Liver (tissue), 9 donors: ENCODE data around the gene SLC7A14. TPM values are rescaled to one million over a fixed set of nuclear protein-coding genes. Genes with fewer than 3 reads are reported as not detected.

Experiments used
- DNase-seq: peaks from one replicate; pipeline ENCODE4 v3.0.0-alpha.2; 2017; ENCODE audit warnings: low spot score
- H3K27ac ChIP-seq, 2 donors: one replicate each; pipeline ENCODE4 v1.7.0; 2013; ENCODE audit warnings: inconsistent platforms in 2 of 2, low read length in 2 of 2, control low read depth in 1 of 2, low read depth in 1 of 2, mild to moderate bottlenecking in 1 of 2
- H3K27me3 ChIP-seq, 4 donors: one replicate each; pipeline versions ENCODE4 v1.6.1 to v1.7.0; 2013; ENCODE audit warnings: low read length in 3 of 4, inconsistent platforms in 1 of 4, mild to moderate bottlenecking in 1 of 4, moderate library complexity in 1 of 4; ENCODE audit not compliant: control insufficient read depth in 4 of 4, insufficient read depth in 4 of 4
- H3K36me3 ChIP-seq, 4 donors: one replicate each; pipeline versions ENCODE4 v1.6.1 to v1.7.0; 2013; ENCODE audit warnings: low read length in 3 of 4, mild to moderate bottlenecking in 3 of 4, low read depth in 1 of 4, moderate library complexity in 1 of 4; ENCODE audit not compliant: control insufficient read depth in 4 of 4, insufficient read depth in 3 of 4
- H3K4me1 ChIP-seq, 4 donors: one replicate each; pipeline versions ENCODE4 v1.6.1 to v1.7.0; 2013; ENCODE audit warnings: low read length in 3 of 4, mild to moderate bottlenecking in 3 of 4, moderate library complexity in 1 of 4; ENCODE audit not compliant: control insufficient read depth in 4 of 4, insufficient read depth in 4 of 4
- H3K4me3 ChIP-seq, 3 donors: one replicate each; pipeline versions ENCODE4 v1.6.1 to v1.7.0; 2013; ENCODE audit warnings: low read length in 3 of 3, control low read depth in 1 of 3, low read depth in 1 of 3, mild to moderate bottlenecking in 1 of 3
- H3K9ac ChIP-seq, 2 donors: one replicate each; pipeline ENCODE4 v1.7.0; 2013; ENCODE audit warnings: low read length in 2 of 2, mild to moderate bottlenecking in 2 of 2, moderate library complexity in 2 of 2, control low read depth in 1 of 2, low read depth in 1 of 2
- H3K9me3 ChIP-seq, 4 donors: one replicate each; pipeline versions ENCODE4 v1.6.1 to v1.7.0; 2013; ENCODE audit warnings: low read length in 3 of 4; ENCODE audit not compliant: control insufficient read depth in 4 of 4
- FOXA2 ChIP-seq: IDR thresholded peaks from 2 replicates; pipeline ENCODE4 v1.6.1; 2016; ENCODE audit warnings: antibody characterized with exemption
- HNF4A ChIP-seq, 2 donors: conservative IDR thresholded peaks; 2 replicates each; pipeline ENCODE4 v1.6.1; 2016; ENCODE audit warnings: antibody characterized with exemption in 2 of 2, mild to moderate bottlenecking in 2 of 2
- NR2F2 ChIP-seq: IDR thresholded peaks from 2 replicates; pipeline ENCODE4 v1.6.1; 2016; ENCODE audit warnings: antibody characterized with exemption
- RAD21 ChIP-seq, 2 donors: IDR thresholded peaks; 2 replicates each; pipeline ENCODE4 v1.6.1; 2016; ENCODE audit warnings: antibody characterized with exemption in 2 of 2, mild to moderate bottlenecking in 2 of 2
- WGBS: extraction: QIAGEN DNeasy Blood & Tissue Kit; methylation state at CpG from one replicate; pipeline ENCODE4 v1.1.7; 2013; 5-methylcytosine and 5-hydroxymethylcytosine counted together
- polyA plus RNA-seq, 2 donors: library from polyadenylated mRNA; stranded (reverse) in 1 of 2; unstranded in 1 of 2; fragments of 200-250 nt in 1 of 2; fragments of >200 nt in 1 of 2; fragmentation: Nextera tagmentation in 1 of 2; extraction: Ambion mirVana in 1 of 2; gene quantifications; one replicate each; pipeline versions ENCODE4 v1.2.1 to v1.2.3, GENCODE V29; 2013 to 2015
- total RNA-seq, 2 donors: library from RNA; depleted of rRNA; stranded (reverse); fragments of >200 nt; gene quantifications; one replicate each; pipeline ENCODE4 v1.2.3, GENCODE V29; 2014
- TF ChIP-seq, protein P1 (sequence below): IDR thresholded peaks from 2 replicates; pipeline ENCODE4 v1.6.1; 2016; ENCODE audit warnings: antibody characterized with exemption, mild to moderate bottlenecking
- TF ChIP-seq, protein P2 (sequence below): fragments of 150-350 bp; IDR thresholded peaks from 2 replicates; pipeline ENCODE4 v1.5.1; 2017; ENCODE audit warnings: improper control_type of control experiment, low read depth, low read length; ENCODE audit not compliant: missing input control
- donor health status: healthy.
- donor health status: healthy.
- donor health status: healthy.
- donor health status: healthy.
- donor health status: healthy.

Gene SLC7A14
- total and polyA plus RNA-seq, 4 donors, result under 0.01 to 0.01 (median under 0.01) TPM; not detected in 1

DNA sequence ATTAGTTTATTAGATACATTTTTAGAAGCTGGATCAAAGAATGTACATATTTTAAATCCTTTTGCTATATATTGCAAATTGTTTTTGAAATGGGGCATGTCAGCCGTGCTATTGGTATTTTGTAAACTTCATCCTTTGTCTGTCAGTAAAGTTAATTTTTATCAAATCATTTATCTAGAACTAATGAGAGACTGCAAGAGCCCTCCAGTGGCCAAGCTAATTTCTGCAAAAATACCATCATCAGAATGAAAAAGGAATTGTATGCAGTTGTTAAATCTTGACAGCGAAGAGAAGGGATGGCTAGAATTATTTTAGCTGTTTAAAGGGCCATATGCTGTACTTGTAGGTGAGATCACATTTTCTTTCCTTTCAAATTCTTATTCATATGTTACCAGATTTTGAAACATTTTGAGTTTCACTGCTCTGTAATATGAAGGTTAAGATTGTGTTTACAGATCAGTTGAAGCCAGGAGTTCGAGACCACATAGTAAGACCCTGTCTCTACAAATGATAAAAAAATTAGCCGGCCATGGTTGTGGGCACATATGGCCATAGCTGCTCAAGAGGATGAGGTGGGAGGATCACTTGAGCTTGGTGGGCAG is 175.3 kb downstream of the SLC7A14 start:
- Histone ChIP-seq H3K4me1 (no peaks in the 10 kb centered on the region), H3K27ac (no peak overlapping the region), H3K9ac (no peak overlapping the region), H3K9me3 (no peaks in the 10 kb centered on the region), H3K4me3 (no peak overlapping the region), H3K36me3 (no peaks in the 10 kb centered on the region), H3K27me3 (no peaks in the 10 kb centered on the region)
- WGBS, result 53% methylated on average over 4 of the region's 4 CpGs
- TF ChIP-seq, protein P1, sequence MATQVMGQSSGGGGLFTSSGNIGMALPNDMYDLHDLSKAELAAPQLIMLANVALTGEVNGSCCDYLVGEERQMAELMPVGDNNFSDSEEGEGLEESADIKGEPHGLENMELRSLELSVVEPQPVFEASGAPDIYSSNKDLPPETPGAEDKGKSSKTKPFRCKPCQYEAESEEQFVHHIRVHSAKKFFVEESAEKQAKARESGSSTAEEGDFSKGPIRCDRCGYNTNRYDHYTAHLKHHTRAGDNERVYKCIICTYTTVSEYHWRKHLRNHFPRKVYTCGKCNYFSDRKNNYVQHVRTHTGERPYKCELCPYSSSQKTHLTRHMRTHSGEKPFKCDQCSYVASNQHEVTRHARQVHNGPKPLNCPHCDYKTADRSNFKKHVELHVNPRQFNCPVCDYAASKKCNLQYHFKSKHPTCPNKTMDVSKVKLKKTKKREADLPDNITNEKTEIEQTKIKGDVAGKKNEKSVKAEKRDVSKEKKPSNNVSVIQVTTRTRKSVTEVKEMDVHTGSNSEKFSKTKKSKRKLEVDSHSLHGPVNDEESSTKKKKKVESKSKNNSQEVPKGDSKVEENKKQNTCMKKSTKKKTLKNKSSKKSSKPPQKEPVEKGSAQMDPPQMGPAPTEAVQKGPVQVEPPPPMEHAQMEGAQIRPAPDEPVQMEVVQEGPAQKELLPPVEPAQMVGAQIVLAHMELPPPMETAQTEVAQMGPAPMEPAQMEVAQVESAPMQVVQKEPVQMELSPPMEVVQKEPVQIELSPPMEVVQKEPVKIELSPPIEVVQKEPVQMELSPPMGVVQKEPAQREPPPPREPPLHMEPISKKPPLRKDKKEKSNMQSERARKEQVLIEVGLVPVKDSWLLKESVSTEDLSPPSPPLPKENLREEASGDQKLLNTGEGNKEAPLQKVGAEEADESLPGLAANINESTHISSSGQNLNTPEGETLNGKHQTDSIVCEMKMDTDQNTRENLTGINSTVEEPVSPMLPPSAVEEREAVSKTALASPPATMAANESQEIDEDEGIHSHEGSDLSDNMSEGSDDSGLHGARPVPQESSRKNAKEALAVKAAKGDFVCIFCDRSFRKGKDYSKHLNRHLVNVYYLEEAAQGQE, result no peak
- TF ChIP-seq NR2F2, result no peak
- TF ChIP-seq, protein P2, sequence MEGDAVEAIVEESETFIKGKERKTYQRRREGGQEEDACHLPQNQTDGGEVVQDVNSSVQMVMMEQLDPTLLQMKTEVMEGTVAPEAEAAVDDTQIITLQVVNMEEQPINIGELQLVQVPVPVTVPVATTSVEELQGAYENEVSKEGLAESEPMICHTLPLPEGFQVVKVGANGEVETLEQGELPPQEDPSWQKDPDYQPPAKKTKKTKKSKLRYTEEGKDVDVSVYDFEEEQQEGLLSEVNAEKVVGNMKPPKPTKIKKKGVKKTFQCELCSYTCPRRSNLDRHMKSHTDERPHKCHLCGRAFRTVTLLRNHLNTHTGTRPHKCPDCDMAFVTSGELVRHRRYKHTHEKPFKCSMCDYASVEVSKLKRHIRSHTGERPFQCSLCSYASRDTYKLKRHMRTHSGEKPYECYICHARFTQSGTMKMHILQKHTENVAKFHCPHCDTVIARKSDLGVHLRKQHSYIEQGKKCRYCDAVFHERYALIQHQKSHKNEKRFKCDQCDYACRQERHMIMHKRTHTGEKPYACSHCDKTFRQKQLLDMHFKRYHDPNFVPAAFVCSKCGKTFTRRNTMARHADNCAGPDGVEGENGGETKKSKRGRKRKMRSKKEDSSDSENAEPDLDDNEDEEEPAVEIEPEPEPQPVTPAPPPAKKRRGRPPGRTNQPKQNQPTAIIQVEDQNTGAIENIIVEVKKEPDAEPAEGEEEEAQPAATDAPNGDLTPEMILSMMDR, result peak; percentile 61
- peak; percentile 90 to 94 for TF ChIP-seq RAD21 (IDR thresholded peaks at IDR 0.05)
- no peak for TF ChIP-seq FOXA2
- TF ChIP-seq HNF4A (conservative IDR thresholded peaks at IDR 0.05), result peak in 1 of 2 donors; percentile 18
- no peak for DNase-seq

Other genes with a start within 250 kb of the SLC7A14 start
- gene SKIL, start 228.4 kb downstream of the SLC7A14 start, total RNA-seq, result 10 to 100 TPM; 20.0 to 43.2 TPM
- 1 to 10 TPM; 2.5 to 8.4 TPM for gene SKIL, start 228.4 kb downstream of the SLC7A14 start, polyA plus RNA-seq
- 1 to 10 TPM in 1 of 2 donors, under 1 TPM in 1; 0.28 to 3.3 TPM for gene CLDN11, start 167.2 kb downstream of the SLC7A14 start, total RNA-seq
- gene CLDN11, start 167.2 kb downstream of the SLC7A14 start, polyA plus RNA-seq, result 1 to 10 TPM; 1.6 to 2.2 TPM